Muscle of back (tissue), 11 donors: Measurements from ENCODE around the gene CSK. TPM values are rescaled to one million over a fixed set of nuclear protein-coding genes. Genes with fewer than 3 reads are reported as not detected.
A peak's percentile ranks its signal among the peaks of the same experiment; 100 is the strongest.

Experiments used
- DNase-seq, 3 donors: peaks; one replicate each; pipeline versions ENCODE4 v3.0.0 to v3.0.0-alpha.2; 2013
- polyA plus RNA-seq, 10 donors: library from polyadenylated mRNA; unstranded; fragments of 120-200 nt; gene quantifications; one replicate each; pipeline ENCODE4 v1.2.1, GENCODE V29; 2013; ENCODE audit not compliant: insufficient read length in 10 of 10

The CSK gene
- polyA plus RNA-seq, 10 donors = 23.1 to 42.0 (median 32.1) TPM

GRCh38 chr15:74825866-74826265 lies 44.0 kb downstream of the CSK start:
- no peak for DNase-seq

DNA sequence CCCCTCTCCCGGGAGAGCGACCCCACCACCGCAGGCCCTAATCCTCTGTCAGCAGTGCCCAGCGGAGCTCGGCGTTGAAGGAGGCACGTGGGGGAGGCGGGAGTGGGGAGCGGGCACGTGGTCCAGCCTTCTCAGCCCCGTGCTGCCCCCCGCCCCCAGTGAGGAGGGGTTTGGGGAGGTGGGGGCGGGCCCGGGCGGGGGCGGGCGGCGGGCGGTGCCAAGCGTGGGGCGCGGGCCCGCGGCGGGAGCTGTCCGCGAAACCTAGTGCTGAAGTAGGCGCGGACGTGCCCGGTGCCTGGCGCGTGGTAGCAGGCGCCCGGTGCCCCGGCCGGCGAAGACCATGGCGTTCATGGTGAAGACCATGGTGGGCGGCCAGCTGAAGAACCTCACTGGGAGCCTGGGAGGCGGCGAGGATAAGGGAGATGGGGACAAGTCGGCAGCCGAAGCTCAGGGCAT lies 44.5 kb downstream of the CSK start, which contains the start of gene CPLX3:
Gene CPLX3, plus strand, starts transcription at position 264 of the 456 bp plus-strand sequence. Its CDS starts 77 bp downstream, at position 341.
- peak in 1 of 3 donors; percentile 59 for DNase-seq

DNA sequence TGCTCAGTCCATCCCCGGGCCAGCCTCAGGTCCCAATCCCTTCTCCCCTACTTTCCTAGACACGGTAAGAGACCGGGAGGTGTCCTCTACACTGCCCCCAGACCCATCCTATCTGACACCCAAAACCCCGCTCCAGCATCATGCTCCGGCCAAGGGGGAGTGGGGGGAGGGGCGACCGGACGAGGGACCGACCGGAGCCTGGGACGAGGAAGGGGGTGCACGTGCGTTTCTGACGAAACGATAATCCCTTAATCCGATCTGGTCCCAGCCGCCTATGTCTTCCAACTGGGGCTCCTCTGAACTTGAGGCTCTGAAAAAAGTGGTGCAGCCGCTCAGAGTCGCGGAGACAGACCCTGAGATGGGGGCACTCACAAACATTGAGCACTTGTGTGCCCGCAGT lies 45.0 kb downstream of the CSK start:
- DNase-seq = no peak

- DNase-seq = no peak
Measured at GRCh38 chr15:74827614-74828013, 45.7 kb downstream of the CSK start.

DNA sequence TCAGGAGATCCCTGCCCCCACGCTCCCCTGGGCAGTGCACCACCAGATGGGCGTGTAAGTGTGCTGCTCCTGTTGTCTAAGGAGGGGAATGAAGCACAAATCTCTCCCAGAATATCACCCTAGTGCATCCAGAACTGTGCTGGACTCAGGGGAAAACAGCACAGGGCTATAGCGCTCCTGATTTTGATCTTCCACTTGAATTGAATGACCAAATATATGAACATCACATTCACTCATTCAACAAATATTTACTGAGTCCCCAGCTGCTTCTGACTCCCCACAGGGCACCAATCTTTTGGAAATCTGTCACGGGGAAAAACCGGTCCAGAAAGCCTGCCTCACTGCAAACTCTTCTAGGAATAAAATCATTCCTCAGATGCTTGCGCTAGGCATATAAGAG lies 47.0 kb downstream of the CSK start:
- DNase-seq = no peak

- DNase-seq = no peak
Measured at GRCh38 chr15:74829486-74829885, 47.6 kb downstream of the CSK start.

GRCh38 chr15:74829991-74830390 lies 48.1 kb downstream of the CSK start:
- no peak for DNase-seq

DNA sequence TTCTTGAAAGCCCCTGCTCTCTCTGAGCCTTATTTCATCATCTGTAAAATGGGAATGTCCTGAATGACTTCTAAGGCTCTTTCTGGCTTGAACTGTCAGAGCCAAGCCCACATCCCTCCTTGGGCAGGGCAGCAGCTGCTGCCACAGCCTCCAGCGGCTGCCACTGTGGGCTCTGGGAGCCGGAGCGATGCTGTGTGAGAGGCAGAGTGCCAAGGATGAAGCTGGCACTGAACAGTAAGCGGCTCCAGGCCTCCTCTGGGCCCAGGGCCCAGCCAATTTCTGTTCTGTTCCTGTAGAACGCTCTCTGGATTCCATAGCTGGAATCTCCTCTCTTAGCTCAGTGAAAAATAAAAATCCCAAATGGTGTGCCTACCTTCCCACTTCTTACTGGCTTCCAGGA lies 49.0 kb downstream of the CSK start:
- DNase-seq = peak; percentile 32 to 59 (median 54)

GRCh38 chr15:74831813-74832495 lies 50.1 kb downstream of the CSK start:
- no peak for DNase-seq

DNA sequence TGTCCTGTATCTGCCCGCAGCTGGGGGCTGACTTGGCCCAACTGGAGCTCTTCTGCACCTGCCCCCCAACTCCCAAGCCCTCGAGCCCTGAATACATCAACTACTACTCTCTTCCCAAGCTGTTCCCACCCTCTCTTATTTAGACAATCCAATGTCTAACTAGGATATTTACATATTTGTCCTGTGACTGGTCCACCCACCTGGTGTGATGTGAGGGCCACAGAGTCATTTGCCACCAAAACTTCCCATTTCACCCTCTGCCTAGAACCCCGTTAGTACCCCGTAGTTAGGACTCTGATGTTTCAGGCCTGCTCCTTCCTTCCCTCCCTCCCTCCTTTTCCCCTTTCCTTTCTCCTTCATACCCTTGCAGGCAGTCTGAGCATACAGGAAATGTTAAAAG lies 50.9 kb downstream of the CSK start:
- DNase-seq = no peak

DNA sequence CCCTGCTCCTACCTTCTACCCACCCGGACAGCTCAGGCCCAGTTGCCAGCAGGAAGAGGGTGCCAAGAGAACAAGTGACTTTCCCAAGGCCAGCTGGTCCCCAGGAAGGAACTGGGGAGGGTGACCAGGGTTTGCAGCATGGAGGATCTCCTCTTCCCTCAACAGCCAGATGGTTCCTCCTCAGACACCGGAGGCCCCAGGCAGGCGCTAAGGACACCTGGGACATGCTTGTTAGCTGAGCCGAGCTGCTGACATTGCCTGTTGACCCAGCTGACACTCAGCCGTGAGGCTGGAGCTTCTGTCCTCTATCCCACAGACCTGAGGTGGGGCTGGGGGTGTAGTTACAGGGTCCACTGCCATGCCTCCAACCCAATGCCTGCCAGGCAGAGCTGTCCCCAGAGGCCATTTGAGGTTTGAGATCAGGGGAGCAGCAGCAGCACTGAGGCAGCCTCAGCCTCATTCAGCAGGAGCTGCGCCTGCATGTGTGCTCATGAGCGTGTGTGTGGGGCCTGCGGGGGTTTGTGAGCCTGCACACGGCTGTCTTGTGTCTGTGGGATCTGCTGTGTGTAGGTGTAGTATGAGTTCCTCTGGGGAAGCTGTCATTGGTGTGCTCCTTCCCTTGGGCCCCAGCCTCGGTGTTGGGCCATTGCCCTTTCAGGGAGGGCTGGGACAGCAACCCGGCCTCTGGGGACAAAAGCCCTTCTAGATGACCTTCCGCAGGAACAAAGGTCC lies 51.7 kb downstream of the CSK start:
- DNase-seq = no peak

- no peak for DNase-seq
Measured at GRCh38 chr15:74835312-74835823, 53.5 kb downstream of the CSK start.

- DNase-seq = no peak
Measured at GRCh38 chr15:74836846-74837245, 55.0 kb downstream of the CSK start.

DNA sequence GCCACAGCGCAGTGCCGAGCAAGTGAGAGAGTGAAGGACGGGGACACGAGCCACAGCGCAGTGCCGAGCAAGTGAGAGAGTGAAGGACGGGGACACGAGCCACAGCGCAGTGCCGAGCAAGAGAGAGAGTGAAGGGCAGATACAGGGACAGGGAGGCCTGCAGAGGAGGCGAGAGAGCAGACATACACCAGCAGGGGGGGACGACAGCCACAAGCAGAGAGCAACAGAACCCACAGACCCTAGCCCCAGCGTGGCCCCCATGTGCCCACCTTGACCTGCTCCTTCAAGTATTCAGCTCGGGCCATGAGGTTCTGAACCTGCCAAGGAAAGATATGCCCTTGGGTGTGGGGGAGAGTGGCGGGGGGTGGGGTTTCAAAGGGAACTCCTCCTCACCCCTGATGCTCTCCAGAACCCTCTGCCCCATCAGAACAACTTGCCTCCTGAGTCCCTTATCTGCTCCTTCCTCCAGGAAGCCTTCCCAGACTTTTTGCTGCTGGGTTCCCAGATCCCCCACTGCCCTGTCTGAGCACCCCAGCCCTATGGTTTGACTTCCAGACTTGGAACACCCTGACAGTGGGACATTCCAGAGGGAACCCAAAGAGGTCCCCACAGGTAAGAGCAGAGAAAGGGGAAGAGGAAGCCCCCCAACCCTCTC lies 55.7 kb downstream of the CSK start:
- DNase-seq = no peak

DNA sequence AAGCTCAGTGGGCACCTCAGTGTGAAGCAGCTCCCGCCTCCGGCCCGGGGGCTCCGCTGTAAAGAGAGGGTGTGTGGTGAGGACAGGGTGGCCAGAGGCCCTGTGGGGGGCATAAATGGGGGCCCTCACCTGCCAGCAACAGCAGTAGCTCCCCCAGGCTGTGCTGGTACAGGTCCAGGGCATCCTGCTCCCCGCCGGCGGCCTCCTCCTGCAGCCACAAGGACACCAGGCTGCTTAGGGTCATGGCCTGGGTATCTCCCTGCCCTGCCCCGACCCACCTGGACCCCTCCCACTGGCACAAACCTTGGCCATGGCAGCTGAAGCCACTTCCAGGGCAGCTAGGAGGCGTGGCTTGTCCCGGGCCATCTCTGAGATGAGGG lies 56.2 kb downstream of the CSK start:
- DNase-seq = no peak

DNA sequence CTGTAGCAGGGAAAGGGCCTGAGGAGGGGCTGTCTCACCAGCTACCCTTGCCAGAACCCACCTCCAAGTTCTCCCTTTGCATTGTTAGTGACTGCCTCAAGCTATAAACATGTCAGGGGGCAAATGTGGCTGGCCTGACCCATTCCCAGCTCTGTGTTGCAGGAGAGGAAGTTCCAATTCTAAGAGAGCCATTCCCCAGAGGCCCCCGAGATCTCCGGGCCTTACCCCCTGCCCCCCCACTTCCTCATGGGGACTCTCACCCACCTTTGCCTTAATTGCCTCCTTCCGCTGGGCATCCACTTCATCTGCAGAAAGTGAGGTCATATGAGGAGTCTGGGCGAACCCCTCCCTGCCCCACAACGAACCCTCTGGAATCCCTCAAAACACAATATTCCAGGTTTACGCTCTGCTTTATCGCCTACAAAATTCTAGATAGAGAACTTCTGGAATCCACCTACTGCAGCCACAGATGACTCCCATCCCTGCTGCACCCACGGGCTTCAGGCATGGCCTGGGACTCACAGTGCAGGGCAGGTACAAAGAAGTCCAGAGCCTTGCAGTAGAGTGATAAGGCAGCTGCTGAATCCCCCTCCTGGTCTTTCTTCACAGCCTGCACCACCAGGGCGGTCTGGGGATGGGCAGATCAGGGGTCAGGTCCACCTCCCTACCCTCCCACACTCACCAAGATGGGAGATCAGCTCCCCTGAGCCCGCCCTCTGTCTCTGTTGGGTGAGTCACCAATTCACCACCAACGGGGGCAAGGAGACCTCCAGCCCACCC lies 57.1 kb downstream of the CSK start:
- no peak for DNase-seq

DNA sequence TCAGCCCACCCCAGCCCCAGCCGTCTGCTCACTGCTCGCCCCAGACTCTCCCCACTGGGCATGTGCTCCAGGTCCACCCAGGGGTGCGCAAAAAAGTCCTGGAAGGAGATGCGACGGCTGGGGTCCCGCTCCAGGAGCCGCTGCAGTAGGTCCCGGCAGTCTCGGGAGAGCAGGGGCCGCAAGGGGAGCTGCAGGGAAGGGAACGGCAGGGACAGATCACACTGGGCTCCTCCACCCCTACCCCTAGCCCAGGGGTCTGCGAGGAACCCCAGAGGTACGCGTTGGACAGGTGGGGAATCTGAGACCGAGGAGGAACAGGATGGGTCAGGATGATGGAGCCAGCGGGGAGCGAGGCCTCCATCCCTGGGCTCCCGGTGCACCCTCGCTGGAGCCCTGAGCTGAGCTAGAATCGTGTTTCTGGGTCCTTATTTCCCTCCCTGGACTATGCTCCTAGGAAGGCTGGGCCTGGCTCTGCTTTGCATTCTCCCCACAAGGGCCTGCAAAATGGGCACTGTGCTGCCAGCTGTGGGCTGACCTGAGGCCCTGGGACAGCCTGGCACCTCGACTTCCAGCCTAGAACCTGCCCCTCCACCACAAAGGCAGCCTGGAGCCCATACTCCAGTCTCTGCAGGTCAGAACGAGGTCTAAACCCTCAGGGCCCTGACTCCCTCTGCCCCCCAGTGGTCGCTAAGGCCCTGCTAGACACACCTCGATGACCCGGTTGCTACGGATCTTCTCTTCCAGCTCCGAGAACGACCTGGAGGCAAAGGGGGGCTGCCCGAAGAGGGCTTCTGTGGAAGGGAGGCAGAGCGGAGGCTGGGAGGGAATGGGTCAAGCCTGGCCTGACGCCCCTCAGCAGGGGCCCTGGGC lies 57.9 kb downstream of the CSK start:
- DNase-seq = no peak

- DNase-seq = no peak
Measured at GRCh38 chr15:74840851-74841775, 59.2 kb downstream of the CSK start.

- no peak for DNase-seq
Measured at GRCh38 chr15:74841891-74842373, 60.1 kb downstream of the CSK start.
